ENCODE data around the gene SLC29A1.

The SLC29A1 gene

GRCh38 chr6:44237021-44237812 is 13.8 kb downstream of the SLC29A1 start:
- peak; percentile 93 for DNase-seq (ENCODE audit: low read depth)

- peak; percentile 57 for DNase-seq (ENCODE audit: low read depth)
These were observed 14.5 kb downstream of the SLC29A1 start for GRCh38 chr6:44237813-44238433.

- DNase-seq (ENCODE audit: low read depth) = no peak
These were observed 15.4 kb downstream of the SLC29A1 start for GRCh38 chr6:44238687-44239350.

- no peak for DNase-seq (ENCODE audit: low read depth)
These were observed 19.9 kb downstream of the SLC29A1 start for GRCh38 chr6:44243345-44243744.

- no peak for DNase-seq (ENCODE audit: low read depth)
These were observed 22.1 kb downstream of the SLC29A1 start for GRCh38 chr6:44245391-44245911.

GRCh38 chr6:44245912-44246662 is 22.7 kb downstream of the SLC29A1 start:
- peak; percentile 86 for DNase-seq (ENCODE audit: low read depth)

- peak; percentile 99 for DNase-seq (ENCODE audit: low read depth)
These were observed 23.4 kb downstream of the SLC29A1 start, which contains the start of gene HSP90AB1 for GRCh38 chr6:44246663-44247337. Gene HSP90AB1, plus strand, starts transcription at chr6:44247101. Its CDS starts 1,529 bp downstream, at chr6:44248630.

GRCh38 chr6:44247338-44248302 is 24.2 kb downstream of the SLC29A1 start:
- DNase-seq (ENCODE audit: low read depth) = peak; percentile 55

GRCh38 chr6:44248579-44248978 is 25.2 kb downstream of the SLC29A1 start:
- no peak for DNase-seq (ENCODE audit: low read depth)

- DNase-seq (ENCODE audit: low read depth) = no peak
These were observed 25.8 kb downstream of the SLC29A1 start for GRCh38 chr6:44249082-44249748.

GRCh38 chr6:44250067-44250717 is 26.8 kb downstream of the SLC29A1 start:
- no peak for DNase-seq (ENCODE audit: low read depth)

GRCh38 chr6:44250718-44251123 is 27.3 kb downstream of the SLC29A1 start:
- no peak for DNase-seq (ENCODE audit: low read depth)

- DNase-seq (ENCODE audit: low read depth) = no peak
These were observed 28.5 kb downstream of the SLC29A1 start for GRCh38 chr6:44251576-44252524.

- no peak for DNase-seq (ENCODE audit: low read depth)
These were observed 30.1 kb downstream of the SLC29A1 start for GRCh38 chr6:44253307-44254101.

- no peak for DNase-seq (ENCODE audit: low read depth)
These were observed 31.1 kb downstream of the SLC29A1 start for GRCh38 chr6:44254191-44255104.

Measured in iris pigment epithelial cell (primary cell).